HK-2 (cell line): ENCODE measurements around the gene ELL.

Experiments used
- DNase-seq: peaks from one replicate; pipeline ENCODE4 v3.0.0-alpha.2; 2018; ENCODE audit not compliant: unreplicated experiment

Gene ELL

DNA sequence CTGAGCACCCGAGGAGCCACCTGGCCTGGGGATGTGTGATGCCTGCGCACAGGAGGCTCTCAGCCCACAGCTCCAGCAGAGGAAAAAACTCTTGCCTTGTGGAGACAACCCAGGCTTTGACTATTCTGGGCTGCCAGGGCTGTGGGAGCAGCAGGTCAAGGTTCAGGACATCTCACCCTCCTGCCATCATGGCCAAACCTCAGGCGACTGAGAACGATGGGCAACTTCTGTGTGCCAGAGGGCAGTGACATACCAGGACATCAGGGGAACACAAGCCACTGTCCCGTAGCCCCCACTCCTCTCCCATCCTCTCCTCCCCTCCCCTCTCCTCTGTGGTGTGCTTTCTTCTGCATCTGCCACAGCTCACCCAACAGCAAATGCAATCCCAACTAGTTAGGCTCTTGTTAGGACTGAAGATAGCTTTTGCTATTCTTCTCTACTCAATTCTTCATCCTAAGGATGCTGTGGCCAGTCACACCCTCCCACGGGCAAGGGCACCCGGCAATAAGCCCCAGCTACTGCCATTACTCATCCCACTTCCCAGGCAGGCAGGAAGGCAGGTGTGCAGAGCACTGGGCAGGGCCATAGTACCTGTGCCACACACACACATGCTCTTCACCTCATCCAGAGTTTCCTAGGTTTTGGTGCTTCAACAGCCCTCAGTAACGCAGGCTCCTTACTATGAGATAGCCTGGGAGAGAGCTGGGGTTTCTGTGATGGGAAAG lies 16.8 kb downstream of the ELL start:
- no peak for DNase-seq

GRCh38 chr19:18503971-18504885 lies 17.6 kb downstream of the ELL start:
- DNase-seq: peak; percentile 88

GRCh38 chr19:18503337-18503970 lies 18.4 kb downstream of the ELL start:
- no peak for DNase-seq

GRCh38 chr19:18502638-18503294 lies 19.1 kb downstream of the ELL start:
- no peak for DNase-seq

DNA sequence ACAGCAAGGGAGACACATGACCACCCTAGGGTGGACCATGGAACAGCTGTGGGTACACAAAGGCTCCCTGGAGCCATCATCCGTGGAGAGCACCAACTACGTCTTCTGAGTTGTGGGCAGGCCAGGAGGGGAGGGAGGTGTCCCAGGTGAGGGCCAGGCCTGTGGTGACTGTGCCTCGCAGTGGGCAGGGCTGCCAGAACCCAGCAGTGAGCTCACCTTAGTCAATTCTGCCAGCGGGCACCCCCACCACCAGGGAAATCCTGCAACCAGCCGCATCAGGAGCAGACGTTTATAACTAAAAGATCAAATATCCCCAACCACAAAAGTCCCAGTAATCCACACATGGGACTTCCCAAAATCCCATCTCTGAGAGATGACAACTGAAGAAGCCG lies 19.6 kb downstream of the ELL start:
- no peak for DNase-seq

GRCh38 chr19:18501832-18502231 lies 20.0 kb downstream of the ELL start:
- DNase-seq: no peak

DNA sequence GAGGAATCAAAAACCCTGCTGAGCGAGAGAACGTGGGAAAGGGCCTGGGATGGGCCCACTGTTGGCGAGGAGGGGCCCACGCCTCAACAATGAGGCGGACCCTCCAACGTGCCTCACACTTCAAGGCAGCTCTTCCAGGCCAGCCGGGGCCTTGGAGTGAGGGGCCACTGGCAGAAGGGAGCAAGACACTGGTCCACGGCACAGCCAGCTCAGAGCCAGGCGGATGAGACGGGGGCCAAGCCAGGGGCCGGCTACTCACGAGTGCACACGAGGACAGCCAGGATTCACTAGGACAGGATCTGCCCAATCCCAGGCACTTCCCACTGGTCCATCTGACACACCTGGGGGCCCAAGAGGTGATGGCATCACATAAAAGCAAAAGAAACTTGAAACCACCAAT lies 20.5 kb downstream of the ELL start:
- no peak for DNase-seq

DNA sequence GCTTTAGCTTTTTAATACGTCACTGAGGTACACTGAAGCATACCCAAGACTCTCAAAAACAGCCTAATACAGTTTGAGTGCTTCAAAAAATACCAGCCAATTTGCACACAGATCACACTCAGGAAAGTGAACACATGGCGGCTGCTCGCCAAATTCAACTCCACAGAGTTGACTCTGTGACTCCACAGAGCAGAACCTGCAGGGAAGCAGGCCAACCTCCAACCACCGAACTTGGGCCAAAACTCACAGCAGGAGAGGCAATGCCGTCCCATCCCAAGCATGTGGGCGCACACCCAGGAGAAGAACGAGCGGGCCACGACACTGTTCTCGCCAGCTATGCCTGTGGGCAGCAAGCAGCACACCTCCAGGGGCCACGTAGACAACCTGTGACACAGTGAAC lies 21.1 kb downstream of the ELL start:
- no peak for DNase-seq

- DNase-seq: no peak
Measured at GRCh38 chr19:18500376-18500775, 21.5 kb downstream of the ELL start.

DNA sequence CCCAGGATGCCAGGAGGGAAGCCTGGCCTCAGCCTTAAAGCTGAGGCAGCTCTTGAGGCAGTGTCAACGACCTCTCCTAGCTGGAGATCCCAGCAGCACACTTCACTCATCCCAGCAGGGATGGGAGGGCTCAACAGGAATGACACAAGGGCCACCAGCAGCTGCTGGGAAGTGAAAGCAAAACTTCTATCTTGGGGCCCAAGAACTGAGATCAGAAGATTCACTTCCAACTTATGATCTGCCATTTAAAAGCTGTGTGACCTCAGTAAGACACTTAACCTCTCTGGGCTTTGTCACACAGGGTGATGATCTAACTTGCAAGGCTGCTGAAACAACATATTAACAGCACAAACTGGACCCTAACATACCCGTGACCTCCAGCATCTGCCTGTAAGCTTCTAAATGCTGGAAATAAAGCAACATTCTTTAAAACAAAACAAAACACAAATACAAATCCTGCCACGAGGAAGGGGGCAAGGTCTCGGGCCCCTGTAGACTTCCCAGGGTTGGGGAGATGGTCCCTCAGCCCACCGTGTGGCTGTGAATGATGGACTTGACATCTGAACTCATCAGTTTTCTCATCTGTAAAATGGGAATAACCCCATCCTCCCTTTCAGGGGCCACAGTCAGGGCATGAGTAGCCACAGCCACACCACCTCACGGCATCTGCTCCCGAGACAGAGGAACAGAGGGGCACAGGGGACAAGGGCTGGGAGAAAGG lies 22.7 kb downstream of the ELL start:
- no peak for DNase-seq

DNA sequence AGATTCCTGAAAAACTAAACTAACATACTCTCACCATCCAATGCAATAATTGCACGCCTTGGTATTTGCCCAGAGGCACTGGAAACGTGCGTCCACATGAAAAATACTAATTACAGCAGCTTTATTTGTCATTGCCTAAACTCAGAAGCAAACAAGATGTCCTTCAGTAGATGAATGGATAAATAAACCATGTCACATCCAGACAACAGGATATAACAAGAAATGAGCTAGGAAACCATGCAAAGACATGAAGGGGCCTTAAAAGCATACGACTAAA lies 25.0 kb downstream of the ELL start:
- no peak for DNase-seq

DNA sequence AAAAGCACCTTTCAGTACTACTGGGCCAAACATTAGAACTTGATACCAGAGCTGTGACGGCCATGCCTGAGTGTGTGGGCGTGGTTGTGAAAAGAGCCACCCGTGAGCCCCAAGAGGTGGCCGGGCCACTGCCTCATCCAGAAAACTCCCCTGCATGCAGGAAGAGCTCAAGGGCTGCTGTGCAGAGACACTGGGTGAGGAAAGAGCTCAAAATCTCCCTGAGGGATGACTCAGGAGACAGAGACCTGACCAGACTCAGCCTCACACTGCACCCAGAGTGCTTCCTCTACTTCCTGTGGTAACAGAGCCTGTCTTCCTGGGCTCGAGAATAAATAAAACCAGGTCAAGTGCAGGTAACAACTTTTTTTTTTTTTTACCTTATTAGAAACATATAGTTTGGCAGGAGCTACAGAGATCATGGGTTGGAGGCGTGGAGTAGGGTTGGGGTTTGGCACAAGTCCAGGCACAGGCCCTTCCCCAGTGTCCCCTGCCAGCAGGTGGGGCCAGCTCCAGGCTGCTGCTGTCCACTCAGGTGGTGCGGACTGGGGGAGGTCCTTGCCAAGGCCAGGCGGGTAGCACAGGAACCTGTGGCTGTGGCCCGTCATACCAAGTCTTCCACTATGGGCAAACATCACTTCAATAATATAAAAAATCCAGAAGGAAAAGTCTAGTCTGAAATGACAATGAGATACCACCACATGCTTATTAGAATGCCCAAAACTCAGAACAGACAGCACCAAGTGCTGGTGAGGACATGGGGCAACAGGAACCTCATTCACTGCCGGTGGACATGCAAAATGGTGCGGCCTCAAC lies 25.5 kb downstream of the ELL start:
- peak; percentile 67 for DNase-seq

DNA sequence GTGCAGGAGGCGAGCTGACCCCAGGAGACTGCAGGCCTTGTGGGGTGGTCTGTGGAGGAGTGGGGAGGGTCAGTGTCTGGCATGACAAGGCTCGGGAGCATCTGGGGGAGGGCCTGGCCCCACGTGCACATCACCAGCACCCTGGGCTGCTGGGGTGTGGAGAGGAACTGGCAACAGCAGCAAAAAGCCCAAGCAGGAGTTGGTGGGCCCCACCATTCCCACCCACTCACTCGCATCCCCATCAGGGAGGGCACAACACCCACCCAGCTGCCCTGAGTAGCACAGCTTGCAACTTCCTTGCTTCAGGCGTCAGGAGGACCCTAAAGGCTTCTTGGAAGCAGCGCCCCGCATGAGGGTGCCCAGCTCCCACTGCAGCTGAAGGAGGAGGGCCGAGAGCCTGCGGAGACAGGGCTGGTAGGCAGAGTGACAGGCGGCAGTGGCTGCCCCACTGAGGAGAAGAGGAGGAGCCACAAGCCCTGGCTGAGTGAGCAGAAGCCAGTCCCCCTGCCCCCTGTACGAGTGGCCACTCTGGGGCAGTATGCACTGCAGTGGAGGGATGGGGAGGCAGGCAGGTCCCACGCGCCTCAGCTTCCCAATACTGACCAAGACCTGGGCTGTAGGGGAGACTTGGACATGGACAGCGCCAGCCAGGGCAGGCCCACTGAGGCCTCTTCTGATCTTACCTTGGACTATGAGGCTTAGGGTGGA lies 26.5 kb downstream of the ELL start:
- no peak for DNase-seq

GRCh38 chr19:18494267-18494607 lies 27.6 kb downstream of the ELL start:
- DNase-seq: no peak

- DNase-seq: no peak
Measured at GRCh38 chr19:18493440-18494266, 28.2 kb downstream of the ELL start.

- no peak for DNase-seq
Measured at GRCh38 chr19:18491995-18492953, 29.6 kb downstream of the ELL start.

GRCh38 chr19:18490728-18491127 lies 31.1 kb downstream of the ELL start:
- DNase-seq: no peak

- DNase-seq: no peak
Measured at GRCh38 chr19:18489627-18490184, 32.2 kb downstream of the ELL start.
